VCaP (cell line): ENCODE measurements around the gene PDIA6.

ENCODE experiments used
- H3K27ac ChIP-seq: fragments of 450-650 bp; 2 replicates; pipeline ENCODE4 v1.5.1; 2017
- CTCF ChIP-seq: fragments of 450-650 bp; conservative IDR thresholded peaks from 2 replicates; pipeline ENCODE4 v1.5.1; 2017; ENCODE audit warnings: mild to moderate bottlenecking, moderate library complexity

The PDIA6 gene

GRCh38 chr2:10790228-10790973 is 22.2 kb downstream of the PDIA6 start:
- H3K27ac ChIP-seq = no peak overlapping the region
- no peak for TF ChIP-seq CTCF

- no peak for TF ChIP-seq CTCF
- H3K27ac ChIP-seq = no peak overlapping the region
Measured at GRCh38 chr2:10788855-10789254, 23.7 kb downstream of the PDIA6 start.

GRCh38 chr2:10787176-10787968 is 25.2 kb downstream of the PDIA6 start:
- H3K27ac ChIP-seq = no peak overlapping the region
- TF ChIP-seq CTCF = peak; percentile 31; the same call in 1 of the 2 replicates

GRCh38 chr2:10786240-10786982 is 26.2 kb downstream of the PDIA6 start:
- no peak overlapping the region for H3K27ac ChIP-seq
- TF ChIP-seq CTCF = no peak

- 0 out of 2 replicates have a peak overlapping the region, but pooled peaks have one; percentile 11 for H3K27ac ChIP-seq
- no peak for TF ChIP-seq CTCF
Measured at GRCh38 chr2:10785260-10785659, 27.3 kb downstream of the PDIA6 start.

- TF ChIP-seq CTCF = no peak
- H3K27ac ChIP-seq = no peak overlapping the region
Measured at GRCh38 chr2:10784719-10785118, 27.9 kb downstream of the PDIA6 start.

GRCh38 chr2:10783421-10783820 is 29.2 kb downstream of the PDIA6 start:
- no peak for TF ChIP-seq CTCF
- H3K27ac ChIP-seq = no peak overlapping the region
